SU-DHL-6 (cell line): Measurements from ENCODE around the gene TENT5C.
"Not testable (repeated sequence)": the region's sequence is repeated elsewhere in the genome, so short reads cannot be mapped to it uniquely, and the experiment has no call there.

Source experiments
- H2AFZ ChIP-seq: fragments of 200-600 bp; sonication (generic); 2 replicates; pipeline ENCODE4 v1.6.1; 2014; ENCODE audit warnings: low read depth, mild to moderate bottlenecking, moderate library complexity, mixed read lengths, antibody characterized with exemption, low read length; ENCODE audit not compliant: severe bottlenecking
- H3F3A ChIP-seq: fragments of 200-600 bp; shearing (Covaris generic); 2 replicates; pipeline ENCODE4 v1.6.0; 2016; ENCODE audit warnings: antibody characterized with exemption, mild to moderate bottlenecking; ENCODE audit not compliant: insufficient read depth
- H3K27ac ChIP-seq: fragments of 200-600 bp; sonication (generic); 2 replicates; pipeline ENCODE4 v1.5.1; 2016; ENCODE audit warnings: low read depth, mild to moderate bottlenecking, low read length, moderate library complexity, mixed read lengths
- H3K27me3 ChIP-seq: fragments of 200-600 bp; sonication (generic), shearing (Covaris generic); 2 replicates; pipeline ENCODE4 v1.6.0; 2014; ENCODE audit warnings: mild to moderate bottlenecking, low read length
- H3K36me3 ChIP-seq: fragments of 200-600 bp; sonication (generic); 2 replicates; pipeline ENCODE4 v1.6.1; 2014; ENCODE audit warnings: mild to moderate bottlenecking, low read length, mixed read lengths
- H3K4me2 ChIP-seq: fragments of 300-600, 200-600 bp; shearing (Covaris generic), sonication (generic); 2 replicates; pipeline ENCODE4 v1.6.0; 2014; ENCODE audit warnings: low read length, low read depth, mild to moderate bottlenecking; ENCODE audit not compliant: poor library complexity, severe bottlenecking
- H3K4me3 ChIP-seq: fragments of 200-600 bp; sonication (generic); 2 replicates; pipeline ENCODE4 v1.5.1; 2014; ENCODE audit warnings: antibody characterized with exemption, low read length, mild to moderate bottlenecking, mixed read lengths; ENCODE audit not compliant: insufficient read depth, poor library complexity, severe bottlenecking
- H3K79me2 ChIP-seq: fragments of 200-600 bp; sonication (generic); 2 replicates; pipeline ENCODE4 v1.6.1; 2014; ENCODE audit warnings: mild to moderate bottlenecking, low read length, moderate library complexity; ENCODE audit not compliant: insufficient read depth
- H3K9ac ChIP-seq: fragments of 200-600 bp; sonication (generic); 2 replicates; pipeline ENCODE4 v1.7.0; 2014; ENCODE audit warnings: mild to moderate bottlenecking, low read length
- H3K9me2 ChIP-seq: fragments of 200-600 bp; sonication (generic); replicated peaks from 2 replicates; pipeline ENCODE4 v1.6.1; 2014; ENCODE audit warnings: low read length; ENCODE audit not compliant: insufficient read depth
- H3K9me3 ChIP-seq: fragments of 200-600 bp; sonication (generic); 2 replicates; pipeline ENCODE4 v1.6.1; 2014; ENCODE audit warnings: low read length, mixed read lengths; ENCODE audit not compliant: insufficient read depth
- H4K20me1 ChIP-seq: fragments of 200-600 bp; sonication (generic); 2 replicates; pipeline ENCODE4 v1.6.1; 2014; ENCODE audit warnings: low read depth, mild to moderate bottlenecking, antibody characterized with exemption, low read length, moderate library complexity, mixed read lengths
- EZH2phosphoT487 ChIP-seq: fragments of 200-600 bp; sonication (generic), shearing (Covaris generic); conservative IDR thresholded peaks from 2 replicates; pipeline ENCODE4 v1.6.1; 2018; ENCODE audit warnings: mild to moderate bottlenecking, antibody characterized with exemption, low read length, moderate library complexity, mixed read lengths
- TF ChIP-seq, protein P1 (sequence below): fragments of 200-600 bp; sonication (generic); IDR thresholded peaks from one replicate; pipeline ENCODE4 v1.5.1; 2017; ENCODE audit warnings: antibody characterized with exemption, mild to moderate bottlenecking, low read length, moderate library complexity; ENCODE audit not compliant: insufficient read depth, poor library complexity, severe bottlenecking

Gene TENT5C

DNA sequence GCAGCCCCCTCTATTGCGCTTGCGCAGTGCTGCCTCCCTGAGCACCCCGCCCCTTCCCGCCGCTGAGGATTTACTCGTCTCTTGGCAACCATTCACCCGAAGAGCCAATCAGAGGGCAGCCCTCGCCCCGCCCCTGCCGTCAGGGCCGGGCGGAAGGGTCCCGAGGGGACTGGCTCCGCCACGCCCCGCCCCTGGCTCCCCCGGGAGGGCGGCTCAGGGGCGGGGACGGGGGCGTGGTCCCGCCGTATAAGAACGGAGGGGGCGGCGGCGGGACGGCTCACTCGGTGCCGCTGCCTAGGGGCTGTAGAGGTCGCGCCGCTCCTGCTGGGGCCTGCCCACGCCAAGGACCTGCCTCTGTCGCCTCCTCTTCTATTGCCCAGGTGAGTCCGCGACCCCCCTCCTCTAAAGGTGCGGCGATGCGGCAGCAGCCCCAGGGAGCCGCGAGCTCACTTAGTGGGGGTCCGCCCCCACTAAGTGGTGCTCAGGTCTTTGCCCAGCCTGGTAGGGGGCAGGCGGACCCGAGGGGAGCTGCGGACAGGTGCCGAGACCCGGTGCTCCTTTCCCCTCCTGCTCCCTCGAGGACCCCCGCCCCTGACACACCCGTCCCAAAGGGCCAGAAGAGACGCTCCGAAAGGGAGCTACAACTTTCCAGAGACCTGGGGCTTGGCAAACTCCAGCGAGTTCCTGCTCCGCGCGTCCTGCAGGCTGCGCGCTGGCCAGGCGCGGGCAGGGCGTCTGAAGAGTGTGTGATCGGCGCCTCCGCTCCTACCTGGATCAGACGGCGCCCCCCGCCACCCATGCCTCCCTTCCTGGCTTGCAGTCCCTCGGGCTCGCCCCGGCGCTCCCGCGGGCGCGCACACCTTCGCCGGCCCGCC, at the start of gene TENT5C:
TSS of gene TENT5C (plus strand) at position 275 of the 875 bp plus-strand sequence. CDS start 16,821 bp downstream, outside the sequence.
- Histone ChIP-seq H3K9me2 (no peaks in the 10 kb centered on the region), H3K9me3 (no peaks in the 10 kb centered on the region), H2AFZ (peak within 1 kb of the TSS; percentile 85), H4K20me1 (no peaks in the 10 kb centered on the region), H3K4me2 (peak within 1 kb of the TSS; percentile 81), H3K79me2 (no peaks in the 10 kb centered on the region), H3K27me3 (no peaks in the 10 kb centered on the region), H3K9ac (peak within 1 kb of the TSS; percentile 43), H3K36me3 (no peaks in the 10 kb centered on the region), H3F3A (no peaks in the 10 kb centered on the region), H3K4me3 (peak within 1 kb of the TSS; percentile 59), H3K27ac (no peak within 1 kb of the TSS)
- TF ChIP-seq, protein P1, sequence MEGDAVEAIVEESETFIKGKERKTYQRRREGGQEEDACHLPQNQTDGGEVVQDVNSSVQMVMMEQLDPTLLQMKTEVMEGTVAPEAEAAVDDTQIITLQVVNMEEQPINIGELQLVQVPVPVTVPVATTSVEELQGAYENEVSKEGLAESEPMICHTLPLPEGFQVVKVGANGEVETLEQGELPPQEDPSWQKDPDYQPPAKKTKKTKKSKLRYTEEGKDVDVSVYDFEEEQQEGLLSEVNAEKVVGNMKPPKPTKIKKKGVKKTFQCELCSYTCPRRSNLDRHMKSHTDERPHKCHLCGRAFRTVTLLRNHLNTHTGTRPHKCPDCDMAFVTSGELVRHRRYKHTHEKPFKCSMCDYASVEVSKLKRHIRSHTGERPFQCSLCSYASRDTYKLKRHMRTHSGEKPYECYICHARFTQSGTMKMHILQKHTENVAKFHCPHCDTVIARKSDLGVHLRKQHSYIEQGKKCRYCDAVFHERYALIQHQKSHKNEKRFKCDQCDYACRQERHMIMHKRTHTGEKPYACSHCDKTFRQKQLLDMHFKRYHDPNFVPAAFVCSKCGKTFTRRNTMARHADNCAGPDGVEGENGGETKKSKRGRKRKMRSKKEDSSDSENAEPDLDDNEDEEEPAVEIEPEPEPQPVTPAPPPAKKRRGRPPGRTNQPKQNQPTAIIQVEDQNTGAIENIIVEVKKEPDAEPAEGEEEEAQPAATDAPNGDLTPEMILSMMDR = no peak
- no peak for TF ChIP-seq EZH2phosphoT487

DNA sequence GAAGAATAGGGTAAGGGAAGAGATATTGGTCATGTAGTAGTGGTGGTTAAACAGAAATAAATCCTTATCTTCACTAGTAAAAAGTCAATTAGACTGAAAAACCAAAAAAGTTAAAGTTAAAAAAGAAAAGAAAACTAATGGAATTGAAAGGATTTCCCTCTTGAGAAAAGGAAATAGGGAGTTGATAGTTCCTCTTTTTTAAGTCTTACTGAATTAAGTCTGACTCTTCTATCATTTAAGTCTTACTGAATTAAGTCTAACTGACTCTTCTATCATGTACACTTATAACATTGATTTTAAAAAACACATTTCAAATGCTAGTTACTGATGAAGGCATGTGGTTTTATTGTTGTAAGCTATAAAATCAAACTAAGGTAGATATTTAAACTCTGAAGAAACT, 49.5 kb upstream of the TENT5C start:
- Histone ChIP-seq H3K27me3 (no peaks in the 10 kb centered on the region), H2AFZ (no peak overlapping the region), H3K36me3 (no peaks in the 10 kb centered on the region), H3K4me2 (no peak overlapping the region), H3F3A (no peaks in the 10 kb centered on the region), H3K9me2 (no peaks in the 10 kb centered on the region), H3K9ac (no peak overlapping the region), H3K4me3 (no peak overlapping the region), H3K79me2 (no peaks in the 10 kb centered on the region), H3K27ac (no peak overlapping the region), H3K9me3 (no peaks in the 10 kb centered on the region), H4K20me1 (no peaks in the 10 kb centered on the region)
- TF ChIP-seq, protein P1 = no peak
- no peak for TF ChIP-seq EZH2phosphoT487

DNA sequence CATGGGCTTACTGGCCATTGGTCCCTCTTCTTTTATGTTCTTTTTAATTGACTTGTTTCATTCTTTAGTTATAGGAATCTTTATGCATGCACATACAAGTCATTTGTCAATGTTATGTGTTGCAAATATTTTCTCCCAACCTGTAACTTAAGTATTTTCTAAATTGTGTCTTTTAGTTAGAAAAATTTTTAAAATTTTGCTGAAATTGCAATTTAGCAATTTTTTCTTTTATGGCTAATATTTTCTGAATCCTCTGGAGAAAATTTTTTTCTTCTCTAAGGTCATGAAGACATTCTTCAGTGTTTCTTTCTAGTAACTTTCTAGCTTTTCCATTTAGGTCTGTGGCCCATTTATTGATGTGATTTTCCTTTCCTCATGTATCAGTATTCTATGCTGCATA, 48.9 kb upstream of the TENT5C start:
- no peak for TF ChIP-seq EZH2phosphoT487
- TF ChIP-seq, protein P1 = no peak
- no peak overlapping the region for H3K9ac ChIP-seq

DNA sequence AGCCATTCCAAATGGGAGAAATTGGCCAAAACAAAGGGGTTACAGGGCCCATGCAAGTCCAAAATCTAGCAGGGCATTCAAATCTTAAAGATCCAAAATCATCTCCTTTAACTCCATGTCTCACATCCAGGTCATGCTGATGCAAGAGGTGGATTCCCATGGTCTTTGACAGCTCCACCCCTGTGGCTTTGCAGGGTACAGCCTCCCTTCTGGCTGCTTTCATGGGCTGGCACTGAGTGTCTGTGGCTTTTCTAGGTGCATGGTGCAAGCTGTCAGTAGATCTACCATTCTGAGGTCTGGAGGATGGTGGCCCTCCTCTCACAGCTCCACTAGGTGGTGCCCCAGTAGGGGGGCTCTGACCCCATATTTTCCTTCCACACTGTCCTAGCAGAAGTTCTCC, 47.4 kb upstream of the TENT5C start:
- H3K79me2 ChIP-seq, H2AFZ ChIP-seq, H3K9me2 ChIP-seq, H3K36me3 ChIP-seq, H3K27me3 ChIP-seq, H3K4me3 ChIP-seq, H3K4me2 ChIP-seq, H3F3A ChIP-seq, H4K20me1 ChIP-seq, H3K9me3 ChIP-seq, H3K9ac ChIP-seq, H3K27ac ChIP-seq: not testable (repeated sequence)

More for the DNA sequence above, 48.9 kb upstream of the TENT5C start:
- Histone ChIP-seq H2AFZ (no peak overlapping the region), H4K20me1 (no peaks in the 10 kb centered on the region), H3K79me2 (no peaks in the 10 kb centered on the region), H3K4me3 (no peak overlapping the region), H3K9me3 (no peaks in the 10 kb centered on the region), H3K9me2 (no peaks in the 10 kb centered on the region), H3K36me3 (no peaks in the 10 kb centered on the region), H3K27me3 (no peaks in the 10 kb centered on the region), H3F3A (no peaks in the 10 kb centered on the region), H3K4me2 (no peak overlapping the region), H3K27ac (no peak overlapping the region)
